Lung (tissue), 12 donors: Measurements from ENCODE around the gene TCERG1. TPM values are rescaled to one million over a fixed set of nuclear protein-coding genes. Genes with fewer than 3 reads are reported as not detected.

Experiments
- ATAC-seq: fragments of 200-7000 bp; cut with Tn5 transposase; one replicate; pipeline ENCODE4 v1.9.1; 2020; ENCODE audit warnings: moderate number of reproducible peaks; ENCODE audit not compliant: insufficient read depth, low FRiP score
- DNase-seq, 3 donors: peaks; one replicate each; pipeline ENCODE4 v3.0.0-alpha.2; 2013 to 2017
- H3K27ac ChIP-seq, 2 donors: one replicate each; pipeline ENCODE4 v1.5.1; 2013; ENCODE audit warnings: mild to moderate bottlenecking in 2 of 2, moderate library complexity in 2 of 2, control low read depth in 1 of 2, inconsistent platforms in 1 of 2, low read depth in 1 of 2, low read length in 1 of 2
- H3K27me3 ChIP-seq, 3 donors: one replicate each; pipeline ENCODE4 v1.5.1; 2013; ENCODE audit warnings: low read length in 2 of 3; ENCODE audit not compliant: control insufficient read depth in 3 of 3, insufficient read depth in 3 of 3
- H3K36me3 ChIP-seq, 4 donors: one replicate each; pipeline ENCODE4 v1.5.1; 2013; ENCODE audit warnings: low read length in 4 of 4, mild to moderate bottlenecking in 1 of 4, moderate library complexity in 1 of 4; ENCODE audit not compliant: control insufficient read depth in 4 of 4, insufficient read depth in 4 of 4
- H3K4me1 ChIP-seq, 5 donors: one replicate each; pipeline ENCODE4 v1.5.1; 2013; ENCODE audit warnings: low read length in 5 of 5, mild to moderate bottlenecking in 2 of 5, moderate library complexity in 1 of 5; ENCODE audit not compliant: control insufficient read depth in 5 of 5, insufficient read depth in 5 of 5
- H3K4me3 ChIP-seq: one replicate; pipeline ENCODE4 v1.5.1; 2013; ENCODE audit warnings: mild to moderate bottlenecking, control low read depth, moderate library complexity
- H3K9ac ChIP-seq, 2 donors: one replicate each; pipeline ENCODE4 v1.5.1; 2013; ENCODE audit warnings: low read length in 2 of 2, control low read depth in 1 of 2; ENCODE audit not compliant: insufficient read depth in 1 of 2
- H3K9me3 ChIP-seq, 4 donors: one replicate each; pipeline ENCODE4 v1.5.1; 2013; ENCODE audit warnings: low read length in 3 of 4, mild to moderate bottlenecking in 1 of 4, moderate library complexity in 1 of 4; ENCODE audit not compliant: control insufficient read depth in 4 of 4, insufficient read depth in 3 of 4
- CTCF ChIP-seq: IDR thresholded peaks from 2 replicates; pipeline ENCODE4 v1.5.1; 2012; ENCODE audit warnings: mild to moderate bottlenecking; ENCODE audit errors: control extremely low read depth, extremely low read depth
- WGBS, 2 donors: extraction: QIAGEN DNeasy Blood & Tissue Kit; methylation state at CpG; one replicate each; pipeline ENCODE4 v1.1.7; 2013; 5-methylcytosine and 5-hydroxymethylcytosine counted together
- polyA plus RNA-seq, 2 donors: library from polyadenylated mRNA; stranded (reverse); fragments of 200-250 nt; gene quantifications; one replicate each; pipeline ENCODE4 v1.2.1, GENCODE V29; 2013
- total RNA-seq, 2 donors: library from RNA; depleted of rRNA in 1 of 2; stranded (reverse); fragments of >200 nt in 1 of 2; gene quantifications; one replicate each; pipeline ENCODE4 v1.2.1, GENCODE V29; 2014 to 2021
- donor health status: control.
- donor health status: control.
- donor health status: Bipolar disorder and iron deficiency.
- donor health status: healthy.
- donor health status: DM: yes; HTN: yes; CAD: no.

Gene TCERG1
- total and polyA plus RNA-seq, 4 donors, result 21.1 to 79.2 (median 45.2) TPM

GRCh38 chr5:146499680-146500079, 52.5 kb downstream of the TCERG1 start:
- no peak overlapping the region for H3K4me3 ChIP-seq
- ATAC-seq (no peak), DNase-seq (no peak)
- 98 to 99% methylated on average over 4 of the region's 4 CpGs for WGBS, 2 donors
- H3K9me3 ChIP-seq, result no peaks in the 10 kb centered on the region
- TF ChIP-seq CTCF, result no peak
- H3K9ac ChIP-seq, result no peak overlapping the region
- no peak overlapping the region for H3K27ac ChIP-seq
- no peaks in the 10 kb centered on the region for H3K4me1 ChIP-seq
- H3K36me3 ChIP-seq, result peaks cover 0 to 17% (median 10%) of the 10 kb centered on the region in 4 donors
- no peaks in the 10 kb centered on the region for H3K27me3 ChIP-seq

- WGBS, 2 donors, result 95 to 98% methylated on average over 5 of the region's 5 CpGs
- Histone ChIP-seq H3K4me3 (no peak overlapping the region), H3K27me3 (no peaks in the 10 kb centered on the region), H3K27ac (no peak overlapping the region), H3K9me3 (no peaks in the 10 kb centered on the region), H3K4me1 (no peaks in the 10 kb centered on the region), H3K36me3 (peaks cover 7 to 50% (median 22%) of the 10 kb centered on the region in 4 donors), H3K9ac (no peak overlapping the region)
- DNase-seq (no peak), ATAC-seq (no peak)
- no peak for TF ChIP-seq CTCF
Observed at GRCh38 chr5:146507428-146507827, 60.3 kb downstream of the TCERG1 start.

- H3K9ac ChIP-seq, result no peak overlapping the region
- H3K9me3 ChIP-seq, result no peaks in the 10 kb centered on the region
- no peak for DNase-seq
- no peaks in the 10 kb centered on the region for H3K4me1 ChIP-seq
- no peak overlapping the region for H3K27ac ChIP-seq
- peaks cover 5 to 38% (median 14%) of the 10 kb centered on the region in 4 donors for H3K36me3 ChIP-seq
- ATAC-seq, result no peak
- H3K4me3 ChIP-seq, result no peak overlapping the region
- WGBS, 2 donors, result 90 to 91% methylated on average over 9 of the region's 9 CpGs
- TF ChIP-seq CTCF, result no peak
- H3K27me3 ChIP-seq, result no peaks in the 10 kb centered on the region
Observed at GRCh38 chr5:146510559-146511125, 63.5 kb downstream of the TCERG1 start.

- Histone ChIP-seq H3K36me3 (peaks cover 5 to 15% (median 9%) of the 10 kb centered on the region in 4 donors), H3K4me3 (no peak overlapping the region), H3K9me3 (no peaks in the 10 kb centered on the region), H3K27me3 (no peaks in the 10 kb centered on the region), H3K4me1 (no peaks in the 10 kb centered on the region), H3K9ac (no peak overlapping the region), H3K27ac (no peak overlapping the region)
- ATAC-seq, result no peak
- 90 to 93% methylated on average over 2 of the region's 2 CpGs for WGBS, 2 donors
- no peak for DNase-seq
- no peak for TF ChIP-seq CTCF
Observed at GRCh38 chr5:146513462-146513861, 66.3 kb downstream of the TCERG1 start.
